ENCODE results near the gene KRT32.

Gene KRT32

DNA sequence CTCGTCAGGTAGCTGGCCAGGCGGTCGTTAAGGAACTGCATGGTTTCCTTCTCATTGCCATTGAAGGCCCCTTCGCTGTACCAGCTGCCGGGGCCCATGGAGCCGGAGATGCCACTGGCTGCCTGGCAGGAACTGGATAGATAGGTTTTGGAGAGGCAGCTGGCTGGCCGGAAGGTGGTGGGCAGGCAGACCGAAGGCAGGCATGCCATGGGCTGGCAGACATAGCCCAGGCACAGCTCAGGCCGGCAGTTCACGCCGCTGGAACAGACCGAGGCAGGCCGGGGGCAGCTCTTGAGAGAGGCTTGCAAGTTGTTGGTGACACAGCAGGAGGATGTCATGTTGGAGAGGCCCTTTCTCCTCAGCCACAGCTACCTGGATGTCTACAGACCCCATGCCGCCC lies at the start of gene KRT32:
TSS of gene KRT32 (minus strand) at position 399 of the 400 bp plus-strand sequence. CDS start at position 338, 61 bp downstream.
- DNase-seq, result no peak

DNA sequence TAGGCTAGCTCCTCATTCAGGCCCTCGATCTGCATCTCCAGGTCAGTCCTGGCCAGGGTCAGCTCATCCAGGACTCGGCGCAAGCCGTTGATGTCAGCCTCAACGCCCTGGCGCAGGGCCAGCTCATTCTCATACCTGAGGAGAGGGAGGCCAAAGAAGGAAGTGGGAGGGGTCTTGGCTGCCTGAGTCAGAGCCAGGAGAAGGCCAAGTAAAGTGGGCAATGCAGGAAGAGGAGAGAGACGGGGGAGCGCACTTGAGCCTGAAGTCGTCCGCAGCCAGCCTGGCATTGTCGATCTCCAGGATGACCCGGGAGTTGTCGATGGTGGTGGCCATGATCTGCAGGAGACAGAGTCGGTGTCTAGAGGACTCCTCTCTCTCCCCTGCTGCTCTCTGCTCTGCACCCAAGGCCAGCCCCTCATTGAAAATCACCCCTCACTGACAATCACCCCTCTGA lies 49.7 kb upstream of the KRT32 start:
- no peak for DNase-seq

DNA sequence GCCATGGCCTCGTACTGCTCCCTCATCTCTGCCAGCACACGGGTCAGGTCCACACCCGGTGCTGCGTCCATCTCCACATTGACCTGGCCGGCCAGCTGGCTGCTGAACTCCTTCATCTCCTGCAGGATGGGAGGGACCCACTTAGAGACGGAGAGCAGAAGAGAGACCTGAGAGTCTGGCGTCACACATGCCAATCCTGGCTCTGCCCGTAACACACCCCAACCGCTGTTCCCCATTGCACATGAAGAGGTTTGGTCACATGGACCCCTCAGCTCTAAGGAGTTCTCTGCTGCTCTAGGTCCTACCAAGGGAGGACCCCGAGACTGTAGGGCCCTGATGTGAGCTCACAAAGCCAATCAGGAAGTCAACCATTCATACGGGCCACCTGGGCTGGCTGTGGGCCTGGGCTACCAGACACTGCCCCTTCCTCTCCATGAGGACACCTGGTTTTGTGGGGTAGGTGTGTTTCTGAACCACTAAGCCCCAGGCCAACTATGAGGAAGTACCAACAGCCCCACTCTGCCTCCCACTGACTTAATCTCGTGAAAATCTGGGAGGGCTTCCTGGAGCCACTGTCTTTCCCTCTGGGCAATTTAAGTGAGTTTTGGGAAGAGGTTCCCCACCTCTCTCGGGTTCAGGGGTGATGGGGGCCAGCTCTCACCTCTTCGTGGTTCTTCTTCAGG lies 49.1 kb upstream of the KRT32 start:
- DNase-seq, result no peak

DNA sequence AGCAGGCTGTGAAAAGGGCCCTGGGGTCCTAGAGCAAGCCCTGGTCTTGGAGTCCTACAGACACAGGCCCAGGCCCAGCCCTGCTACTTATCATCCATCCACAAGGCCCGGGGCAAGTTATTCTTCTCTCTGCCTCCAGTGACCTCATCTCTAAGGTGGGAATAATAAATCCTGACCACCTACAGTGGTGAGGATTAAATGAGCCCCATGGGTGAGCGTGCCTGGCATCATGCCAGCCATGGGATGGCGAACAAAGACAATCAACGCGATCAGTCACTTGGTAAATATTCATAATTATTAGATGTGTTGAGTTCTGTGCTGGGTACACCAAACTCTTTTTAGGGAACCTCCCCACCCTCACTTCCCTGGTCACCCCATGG lies 46.0 kb upstream of the KRT32 start:
- no peak for DNase-seq

DNA sequence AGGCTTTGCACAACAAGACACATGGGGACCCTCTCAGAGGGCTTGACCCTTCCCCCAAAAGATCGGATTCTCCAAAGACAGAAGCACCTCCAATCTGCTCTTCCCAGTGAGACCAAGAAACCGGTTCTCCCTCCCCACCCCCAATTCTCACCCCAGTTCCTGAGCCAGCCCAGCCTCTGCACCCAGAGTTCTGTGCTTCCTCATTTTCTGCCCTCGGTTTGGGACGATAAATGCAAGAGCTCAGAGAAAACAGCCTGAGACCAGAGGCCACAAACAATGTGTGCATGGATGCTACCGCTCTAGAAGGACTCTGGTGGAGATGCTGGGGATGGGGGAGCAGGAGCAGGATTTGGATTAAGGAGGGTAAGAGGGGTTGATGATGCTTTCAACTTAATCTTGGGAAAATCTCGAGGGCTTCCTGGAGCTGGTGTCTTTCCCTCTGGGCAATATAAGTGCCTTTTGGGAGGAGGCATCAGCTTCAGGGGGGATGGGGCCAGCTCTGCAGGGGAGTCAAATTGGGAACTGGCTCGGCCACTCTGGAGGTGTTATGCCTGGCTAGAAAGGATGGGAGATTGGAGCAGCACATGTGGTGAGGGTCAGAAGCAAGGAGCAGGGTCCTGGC lies 45.5 kb upstream of the KRT32 start:
- no peak for DNase-seq

DNA sequence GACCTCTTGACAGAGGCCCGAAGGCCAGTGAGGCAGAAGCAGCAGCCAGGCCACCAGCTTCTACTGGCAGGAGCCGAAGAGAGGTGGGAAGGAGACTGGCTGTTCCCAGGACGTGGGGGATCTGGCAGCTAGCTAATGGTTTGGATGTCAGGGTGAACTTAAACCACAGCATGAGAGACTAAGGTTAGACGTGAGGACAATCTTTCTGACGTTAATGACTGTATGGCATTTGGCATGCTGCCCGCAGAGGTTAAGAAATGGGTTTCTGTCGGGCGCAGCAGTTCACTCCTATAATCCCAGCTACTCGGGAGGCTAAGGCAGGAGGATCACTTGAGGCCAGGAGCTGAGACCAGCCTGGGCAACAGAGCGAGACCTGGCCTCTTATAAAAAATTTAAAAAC lies 44.5 kb upstream of the KRT32 start:
- no peak for DNase-seq

DNA sequence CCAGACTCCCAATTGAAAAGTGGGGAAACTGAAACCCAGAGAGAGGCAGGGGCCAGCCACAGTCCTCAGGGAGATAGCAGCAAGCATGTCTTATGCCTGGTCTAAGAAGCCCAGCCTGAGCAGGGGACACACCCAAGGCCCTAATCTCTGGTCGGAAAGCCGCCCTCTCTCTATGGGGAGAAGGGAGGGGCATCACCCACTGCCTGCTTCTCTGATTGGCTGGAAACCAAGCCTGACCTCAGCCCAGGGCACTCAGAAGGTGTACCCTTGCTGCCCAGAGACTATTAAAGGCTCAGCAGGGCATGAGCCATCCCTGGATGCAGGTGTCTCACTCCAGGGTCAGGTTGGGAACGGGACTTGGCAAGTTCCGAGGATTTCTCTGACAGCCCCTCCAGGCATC lies 43.9 kb upstream of the KRT32 start:
- DNase-seq, result no peak

DNA sequence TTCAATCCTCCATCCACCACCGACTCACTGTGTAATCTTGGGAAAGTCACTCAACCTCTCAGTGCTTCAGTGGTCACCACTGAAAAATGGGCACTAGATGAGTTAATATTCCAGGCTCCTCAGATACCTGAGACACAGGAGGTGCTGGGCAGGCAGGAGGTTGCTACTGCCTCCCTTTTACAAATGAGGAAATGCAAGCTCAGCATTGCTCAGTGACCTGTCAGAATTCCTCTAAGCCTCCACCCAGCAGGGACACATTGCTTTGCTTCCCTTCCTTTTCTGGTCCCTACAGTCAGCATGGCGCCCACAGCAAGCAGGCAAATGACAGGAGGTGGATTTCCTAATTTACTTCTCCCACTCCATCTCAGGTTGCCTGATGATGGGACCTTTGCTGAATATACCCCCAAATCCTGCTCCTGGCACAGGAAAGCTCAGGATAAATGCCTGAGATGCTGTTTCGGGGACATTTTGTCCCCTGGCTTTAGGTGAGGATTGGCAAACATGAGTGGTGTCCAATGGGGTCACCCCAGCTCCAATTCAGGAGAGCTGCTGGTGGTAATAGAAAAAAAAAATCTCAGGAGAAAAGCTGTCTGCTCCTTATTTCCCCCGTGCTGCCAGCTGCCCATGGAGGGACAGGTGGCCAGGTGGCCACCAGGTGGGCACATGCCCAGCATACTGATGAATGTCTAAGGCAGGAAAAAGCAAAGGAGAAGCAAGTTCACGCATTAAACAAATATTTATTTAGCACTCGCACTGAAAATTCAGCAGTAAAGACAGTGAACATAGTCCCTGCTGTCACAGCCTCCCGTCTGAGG lies 43.3 kb upstream of the KRT32 start:
- no peak for DNase-seq

DNA sequence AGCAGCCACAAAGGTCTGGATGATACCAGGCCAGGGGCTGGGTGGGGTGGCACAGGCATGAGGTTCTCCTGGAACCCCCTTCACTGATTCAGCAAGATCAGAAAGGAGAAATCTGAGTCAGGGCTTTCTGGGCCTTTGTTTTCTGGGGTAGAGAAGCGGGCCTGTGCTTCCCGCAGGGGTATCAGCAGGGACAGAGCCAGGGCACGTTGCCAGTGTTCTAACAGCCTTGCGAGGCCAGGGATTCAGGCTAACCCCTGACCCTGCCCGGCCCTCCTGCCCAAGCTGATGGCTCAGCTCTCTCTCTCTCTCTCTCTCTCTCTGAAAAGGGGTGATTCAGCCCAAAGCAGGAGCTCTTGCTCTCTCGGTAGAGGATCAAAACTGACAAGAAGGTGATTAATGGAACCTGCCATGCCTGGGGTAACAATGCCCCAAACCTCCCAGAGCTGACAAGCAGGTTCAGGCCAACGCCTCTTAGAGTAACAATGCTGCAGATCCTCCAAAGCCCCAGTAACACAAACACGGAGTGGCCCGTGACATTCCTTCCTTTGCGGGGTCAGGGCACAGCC lies 40.2 kb upstream of the KRT32 start:
- DNase-seq, result no peak

DNA sequence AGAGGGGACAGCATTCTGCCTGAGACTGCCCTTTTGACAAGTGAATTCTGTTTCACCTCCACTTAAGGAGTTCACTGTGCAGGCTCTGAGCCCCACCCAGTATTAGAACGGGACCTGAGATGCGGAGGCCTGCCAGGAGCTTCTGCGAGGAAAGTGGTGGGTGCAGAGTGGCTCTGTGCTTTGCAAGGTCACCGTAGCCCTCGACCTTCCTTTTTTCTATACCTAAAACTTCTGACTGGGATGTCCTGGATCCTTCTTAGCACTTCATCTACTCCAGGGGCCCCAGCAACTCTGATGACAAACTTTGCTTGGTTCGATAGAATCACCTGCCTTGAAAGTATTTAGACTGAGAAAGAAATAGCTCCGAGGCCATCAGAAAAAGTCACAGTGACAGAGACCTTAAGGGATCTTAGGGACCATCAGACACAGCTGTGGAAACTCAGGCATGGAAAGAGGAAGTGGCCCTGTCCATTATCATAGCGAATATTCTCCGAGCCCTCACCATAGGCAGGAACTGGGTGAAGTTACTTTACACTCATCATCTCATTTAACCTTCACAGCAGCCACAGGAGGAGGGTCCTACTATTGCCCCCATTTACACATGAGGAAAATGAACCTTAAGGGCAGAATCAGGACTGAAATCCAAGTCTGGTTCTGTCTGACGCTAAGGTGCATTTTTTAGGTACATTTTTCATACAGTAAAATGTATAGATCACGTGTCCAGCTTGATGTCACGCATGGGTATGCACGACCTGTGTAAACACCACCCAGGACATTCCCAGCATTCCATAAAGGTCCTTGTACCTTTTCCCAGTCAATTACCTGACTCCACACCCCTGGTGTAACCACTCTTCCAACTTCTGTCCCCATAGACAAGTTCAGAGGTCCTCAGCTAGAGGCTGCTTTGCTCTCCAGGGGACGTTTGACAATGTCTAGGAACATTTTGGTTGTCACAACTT lies 38.9 kb upstream of the KRT32 start:
- no peak for DNase-seq

DNA sequence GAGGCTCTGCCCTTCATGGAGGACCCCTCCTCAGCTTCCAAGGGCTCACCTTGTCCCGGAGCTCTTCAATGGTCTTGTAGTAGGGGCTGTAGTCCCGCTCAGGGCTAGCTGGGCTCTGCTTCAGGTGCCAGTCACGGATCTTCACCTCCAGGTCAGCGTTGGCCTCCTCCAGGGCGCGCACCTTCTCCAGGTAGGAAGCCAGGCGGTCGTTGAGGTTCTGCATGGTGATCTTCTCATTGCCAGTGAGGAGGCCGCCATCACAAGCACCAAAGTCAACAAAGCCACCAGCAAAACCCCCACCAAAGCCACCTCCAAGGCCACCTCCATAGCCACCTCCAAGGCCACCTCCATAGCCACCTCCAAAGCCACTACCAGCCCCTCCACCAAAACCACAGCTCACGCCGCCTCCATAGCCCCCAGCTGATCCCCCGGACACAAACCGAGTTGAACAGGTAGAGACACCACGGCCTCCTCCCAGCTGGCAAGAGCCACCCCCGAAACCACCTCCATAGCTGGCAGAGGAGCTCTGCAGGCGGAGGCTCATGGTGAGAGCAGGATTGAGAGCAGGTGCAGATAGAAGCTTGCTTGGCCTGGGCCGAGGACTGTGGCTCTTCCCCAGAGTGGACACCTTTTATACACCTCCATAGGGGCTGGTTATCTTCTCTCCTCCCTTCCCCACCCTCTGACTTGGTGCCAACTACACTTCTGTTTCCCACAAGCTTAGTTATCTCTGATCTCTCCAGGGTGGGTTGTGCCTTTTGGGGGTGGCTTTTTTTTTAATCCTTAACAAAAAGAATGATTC lies 38.0 kb upstream of the KRT32 start, which contains the start of gene KRT13:
TSS of gene KRT13 (minus strand) at position 606 of the 802 bp plus-strand sequence. CDS start at position 544, 62 bp downstream.
- DNase-seq, result no peak

DNA sequence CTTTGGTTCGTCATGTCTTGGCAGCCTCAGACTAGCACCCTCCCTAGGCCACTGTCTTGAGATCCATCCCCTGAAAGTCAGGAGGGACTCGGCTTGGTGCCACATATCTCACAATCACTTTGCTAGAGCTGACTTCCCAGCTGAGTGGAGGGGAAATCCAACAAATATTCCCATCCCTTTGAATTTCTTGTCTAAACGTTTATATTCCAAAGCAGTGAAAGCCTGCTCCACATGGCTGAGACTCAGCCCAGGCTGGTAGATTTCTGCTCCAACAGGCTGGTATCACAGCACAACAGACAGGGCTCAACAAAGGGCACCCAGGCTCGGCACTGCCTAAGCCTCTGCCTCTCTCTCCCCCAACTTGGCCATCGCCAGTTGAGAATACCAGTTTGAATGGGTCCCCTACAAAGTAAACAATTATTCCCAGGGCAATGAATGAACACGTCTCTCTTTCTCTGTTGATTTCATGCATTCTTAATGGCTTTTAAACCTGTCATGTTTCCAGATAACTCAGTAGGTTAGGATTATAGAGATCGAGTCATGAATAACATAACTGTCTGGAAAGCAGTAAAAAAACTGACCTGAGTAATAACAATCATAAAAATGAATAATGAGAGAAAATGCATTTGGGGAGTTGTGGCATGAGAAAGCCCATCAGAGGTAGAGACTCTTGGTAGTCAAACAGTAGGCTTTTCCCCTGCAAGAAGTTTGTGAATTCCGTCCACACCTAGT lies 37.2 kb upstream of the KRT32 start:
- DNase-seq, result no peak

DNA sequence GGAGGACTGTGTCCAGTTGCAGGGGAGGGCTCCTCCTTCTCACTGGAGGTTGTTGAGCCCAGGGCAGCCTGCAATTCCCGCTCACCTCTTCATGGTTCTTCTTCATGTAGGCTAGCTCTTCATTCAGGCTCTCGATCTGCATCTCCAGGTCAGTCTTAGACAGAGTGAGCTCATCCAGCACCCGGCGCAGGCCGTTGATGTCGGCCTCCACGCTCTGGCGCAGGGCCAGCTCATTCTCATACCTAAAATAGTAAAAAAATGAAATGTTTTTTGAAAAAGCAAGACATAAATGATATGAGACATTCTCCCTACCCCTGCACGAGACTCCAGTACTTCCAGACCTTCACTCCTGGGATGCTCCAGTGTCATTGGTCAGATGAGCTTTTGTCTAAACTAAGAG lies 36.0 kb upstream of the KRT32 start:
- no peak for DNase-seq

DNA sequence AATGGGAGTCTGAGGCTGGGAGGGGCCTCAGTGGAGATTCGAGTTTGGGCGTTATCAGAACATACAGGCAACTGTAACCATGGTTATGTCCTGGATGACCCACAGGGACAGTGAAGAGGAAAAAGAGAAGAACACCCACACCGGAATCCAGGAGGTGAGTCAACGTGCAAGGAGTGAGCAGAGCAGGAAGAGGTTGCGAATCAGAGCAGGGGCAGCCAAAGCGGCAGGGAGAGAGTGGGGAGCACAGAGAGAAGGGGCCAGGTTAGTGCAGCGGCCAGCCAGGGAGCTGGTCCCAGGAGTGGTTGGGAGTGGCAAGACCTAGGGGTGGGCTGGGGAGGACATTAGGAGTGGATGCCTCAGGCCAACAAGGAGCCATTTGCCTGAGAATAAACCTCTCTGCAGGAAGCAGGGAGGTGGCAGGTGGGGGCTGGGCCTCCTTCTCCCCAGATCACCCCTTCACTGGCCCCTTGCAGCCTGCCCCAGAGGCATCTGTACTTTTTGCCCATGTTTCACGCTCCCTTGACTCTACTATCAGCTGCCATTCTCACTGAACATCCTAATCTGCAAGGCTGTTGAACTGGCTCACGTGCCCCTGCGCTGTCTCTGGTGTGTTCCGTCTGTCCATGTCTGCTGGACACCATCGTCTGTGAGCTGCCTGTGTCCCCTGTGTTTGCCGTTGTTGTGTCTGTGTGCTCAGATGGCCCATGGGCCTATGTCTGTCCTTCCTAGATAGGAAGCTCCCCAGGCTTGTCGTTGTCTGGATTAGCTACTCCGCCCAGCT lies 33.1 kb upstream of the KRT32 start:
- peak; percentile 28 for DNase-seq

DNA sequence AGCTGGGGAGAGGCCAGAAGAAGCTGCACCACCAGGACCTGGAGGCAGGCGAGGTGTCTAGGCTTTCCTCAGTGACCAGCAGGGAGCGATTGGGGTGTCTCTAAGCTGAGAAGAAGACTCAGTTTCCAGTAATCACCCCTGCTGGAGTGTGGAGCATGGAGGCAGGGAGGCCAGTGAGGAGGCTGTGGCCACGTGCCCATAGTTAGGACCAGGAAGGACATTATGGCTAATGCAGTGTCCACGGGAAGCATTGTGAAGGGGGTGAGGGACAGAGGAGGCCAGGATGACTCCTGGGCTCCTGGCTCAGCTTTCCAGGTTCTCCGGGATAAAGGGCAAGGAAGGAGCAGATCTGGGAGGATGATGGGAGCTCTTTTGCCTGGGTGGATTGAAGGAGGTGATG lies 32.5 kb upstream of the KRT32 start:
- no peak for DNase-seq

DNA sequence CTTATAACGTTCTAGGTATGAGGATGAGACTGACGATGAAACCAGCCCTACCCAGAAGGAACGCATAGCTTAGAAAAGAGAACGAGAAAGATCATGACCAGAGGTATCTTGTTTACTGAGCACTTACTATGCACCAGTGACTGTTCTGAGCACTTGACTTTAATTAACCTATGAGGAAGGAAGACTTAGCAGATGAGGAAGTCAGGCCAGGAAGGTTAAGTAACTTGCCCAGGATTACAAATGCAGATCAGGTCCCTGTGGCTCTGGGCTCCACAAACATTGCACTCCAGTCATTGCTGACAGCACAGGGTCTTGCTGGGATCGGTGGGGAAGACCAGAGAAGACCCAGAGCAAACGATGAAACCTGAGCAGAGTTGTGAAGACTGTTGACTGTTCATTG lies 31.1 kb upstream of the KRT32 start:
- no peak for DNase-seq

DNA sequence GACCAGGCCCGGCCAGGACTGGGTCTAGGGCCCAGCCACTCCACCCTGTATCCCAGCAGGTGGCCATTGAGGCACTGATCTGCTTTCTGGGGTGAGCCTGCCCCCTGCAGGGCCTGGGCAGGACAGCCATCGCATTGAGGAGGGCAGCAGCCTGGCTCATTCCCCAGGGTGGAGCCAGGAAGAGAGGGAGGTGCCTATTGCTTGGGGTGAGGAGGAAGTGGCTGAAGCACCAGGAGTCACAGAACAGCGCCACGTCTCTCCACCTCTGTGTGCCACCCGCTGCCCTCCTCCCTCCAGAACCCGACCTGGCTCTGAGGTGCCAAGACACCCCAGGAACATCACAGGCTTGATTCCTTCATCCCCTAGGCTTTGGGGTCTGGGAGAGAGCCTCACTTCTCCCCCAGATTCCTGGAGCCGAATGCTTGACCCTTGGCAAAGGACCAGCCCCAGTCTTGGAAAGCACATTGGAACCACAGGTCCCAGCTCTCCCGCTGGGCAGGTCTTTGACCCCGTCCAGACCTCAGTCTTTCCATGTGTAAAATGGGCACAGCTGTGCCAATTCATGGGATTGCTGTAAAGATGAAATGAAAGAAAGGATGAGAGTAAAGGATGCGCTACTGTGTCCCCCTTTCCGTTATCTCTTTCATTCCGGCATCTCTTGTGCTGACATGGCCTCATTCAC lies 29.8 kb upstream of the KRT32 start:
- peak; percentile 40 for DNase-seq

DNA sequence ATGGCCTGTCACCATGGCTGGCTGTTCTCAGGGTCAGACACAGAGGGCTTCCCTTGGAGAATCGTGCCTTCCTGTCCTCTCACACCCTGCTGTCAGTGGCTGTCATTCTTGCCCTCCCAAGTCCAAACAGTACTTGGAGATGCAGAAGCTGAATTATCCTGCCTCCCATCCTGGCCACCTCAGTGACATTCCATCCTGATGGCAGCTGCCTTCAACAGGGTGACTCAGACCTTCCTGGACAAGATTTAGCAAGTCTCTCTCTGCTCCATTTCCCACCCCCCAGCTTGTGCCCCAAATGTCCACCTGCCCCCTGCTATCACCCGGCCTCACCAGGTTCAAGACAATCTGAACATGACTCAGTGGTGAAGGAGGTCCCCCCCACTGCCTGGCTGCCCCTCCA lies 27.3 kb upstream of the KRT32 start:
- DNase-seq, result no peak

DNA sequence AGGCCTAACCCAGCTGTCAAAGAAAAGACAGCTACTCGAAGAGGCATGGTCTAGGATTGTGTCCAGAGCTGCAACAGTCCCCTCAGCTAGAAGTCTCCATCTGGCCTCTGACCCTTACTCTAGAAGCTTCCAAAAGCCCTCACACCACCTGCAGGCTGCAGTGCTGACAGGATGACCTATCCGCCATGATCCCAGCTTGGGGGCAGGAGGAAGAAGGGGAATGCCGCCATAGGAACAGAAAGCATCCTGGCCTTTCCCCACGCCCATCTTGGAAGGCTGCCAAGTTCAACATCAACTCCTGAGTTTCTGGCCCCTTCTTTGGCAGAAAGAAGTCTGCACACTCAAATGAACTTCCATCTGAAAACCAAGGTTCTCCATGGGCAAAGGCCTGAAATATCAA lies 25.6 kb upstream of the KRT32 start:
- no peak for DNase-seq

Measured in T1000 (cell line).